KOPT-K1 (cell line): ENCODE measurements around the gene USP15.
"Not testable (repeated sequence)": the region's sequence is repeated elsewhere in the genome, so short reads cannot be mapped to it uniquely, and the experiment has no call there.

Experiments used
- H3K27ac ChIP-seq: fragments of 200-600 bp; sonication (generic); 2 replicates; pipeline ENCODE4 v1.5.1; 2016; ENCODE audit warnings: antibody characterized with exemption, mild to moderate bottlenecking, low read depth, low read length; ENCODE audit not compliant: poor library complexity, severe bottlenecking
- H3K36me3 ChIP-seq: fragments of 200-600 bp; sonication (generic); 2 replicates; pipeline ENCODE4 v1.5.1; 2017; ENCODE audit warnings: antibody characterized with exemption, mild to moderate bottlenecking, low read length, moderate library complexity; ENCODE audit not compliant: insufficient read depth
- H3K9me3 ChIP-seq: fragments of 200-600 bp; sonication (generic); 2 replicates; pipeline ENCODE4 v1.5.1; 2017; ENCODE audit warnings: antibody characterized with exemption, low read length, mild to moderate bottlenecking; ENCODE audit not compliant: insufficient read depth, poor library complexity, severe bottlenecking

USP15 gene

GRCh38 chr12:62345667-62346066, 85.5 kb downstream of the USP15 start:
- H3K27ac ChIP-seq = no peak overlapping the region
- H3K36me3 ChIP-seq = peaks cover 77% of the 10 kb centered on the region
- H3K9me3 ChIP-seq = peaks cover 53% of the 10 kb centered on the region

- peaks cover 77% of the 10 kb centered on the region for H3K36me3 ChIP-seq
- no peak overlapping the region for H3K27ac ChIP-seq
- H3K9me3 ChIP-seq = peaks cover 41% of the 10 kb centered on the region
Measured at GRCh38 chr12:62346817-62347216, 86.6 kb downstream of the USP15 start.

DNA sequence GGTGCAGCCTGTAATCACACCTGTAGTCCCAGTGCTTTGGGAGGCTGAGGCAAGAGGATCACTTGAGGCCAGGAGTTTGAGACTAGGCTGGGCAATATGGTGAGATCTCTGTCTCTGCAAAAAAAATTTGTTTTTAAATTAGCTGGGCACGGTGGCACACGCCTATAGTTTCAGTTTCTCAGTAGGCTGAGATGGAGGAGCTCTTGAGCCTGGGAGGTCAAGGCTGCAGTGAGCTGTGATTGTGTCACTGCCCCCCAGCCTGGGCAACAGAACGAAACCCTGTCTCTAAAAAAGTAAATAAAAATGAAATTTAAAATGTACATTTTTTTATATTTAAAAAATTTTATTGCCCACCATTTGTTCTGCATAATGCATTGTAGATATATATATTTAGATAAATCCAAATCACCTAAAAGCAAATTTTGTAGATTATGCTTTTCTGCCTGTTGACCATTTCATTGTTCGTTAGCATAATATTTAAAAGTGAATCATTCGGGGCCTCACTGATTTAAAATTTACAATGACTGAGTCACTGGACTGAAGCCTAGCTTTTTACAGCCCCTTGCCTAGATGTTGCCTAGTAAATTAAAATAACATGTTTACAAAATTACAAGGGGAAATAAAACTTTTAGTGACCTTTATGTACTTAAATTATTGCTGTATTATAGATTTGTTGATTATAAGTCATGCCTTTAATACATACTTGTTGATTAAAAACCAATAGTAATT, 87.9 kb downstream of the USP15 start:
- Histone ChIP-seq H3K36me3 (peaks cover 69% of the 10 kb centered on the region), H3K9me3 (peaks cover 29% of the 10 kb centered on the region), H3K27ac (no peak overlapping the region)

DNA sequence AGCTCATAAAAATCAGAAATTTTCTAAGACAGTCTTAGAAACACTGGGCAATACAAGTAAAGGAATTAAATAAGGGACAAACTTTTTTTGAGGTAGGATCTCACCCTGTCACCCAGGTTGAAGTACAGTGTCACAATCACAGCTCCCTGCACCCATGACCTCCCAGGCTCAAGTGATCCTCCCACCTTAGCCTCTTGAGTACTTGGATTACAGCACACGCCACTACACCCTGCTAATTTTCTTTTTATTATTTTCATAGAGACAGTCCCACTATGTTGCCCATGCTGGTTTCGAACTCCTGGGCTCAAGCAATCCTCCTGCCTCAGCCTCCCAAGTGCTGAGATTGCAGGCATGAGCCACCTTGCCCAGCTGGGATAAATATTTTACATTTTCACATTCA, 90.3 kb downstream of the USP15 start:
- Histone ChIP-seq H3K9me3 (peaks cover 4% of the 10 kb centered on the region), H3K36me3 (peaks cover 65% of the 10 kb centered on the region), H3K27ac (no peak overlapping the region)

DNA sequence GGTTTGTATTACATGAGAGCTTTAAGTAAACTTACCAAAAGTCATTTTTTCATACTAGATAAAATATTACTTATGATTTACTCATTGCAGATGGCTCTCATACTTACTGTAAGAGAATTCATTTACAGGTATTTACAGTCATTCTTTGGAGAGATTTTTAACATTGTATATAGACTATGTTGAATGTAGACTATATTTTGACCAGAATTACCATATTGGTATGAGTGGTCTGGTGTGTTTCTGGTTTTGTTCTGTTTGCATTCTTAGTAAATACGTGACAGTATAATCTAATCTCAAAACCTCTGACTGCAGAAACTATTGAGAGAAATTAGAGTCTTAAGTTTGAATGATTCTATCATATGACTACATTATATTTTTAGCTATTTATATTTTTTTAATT, 91.1 kb downstream of the USP15 start:
- Histone ChIP-seq H3K36me3 (peaks cover 68% of the 10 kb centered on the region), H3K27ac (no peak overlapping the region), H3K9me3 (no peaks in the 10 kb centered on the region)

- H3K27ac ChIP-seq = no peak overlapping the region
- peaks cover 94% of the 10 kb centered on the region for H3K36me3 ChIP-seq
- peaks cover 30% of the 10 kb centered on the region for H3K9me3 ChIP-seq
Measured at GRCh38 chr12:62361048-62361447, 100.8 kb downstream of the USP15 start.

- Histone ChIP-seq H3K36me3 (peaks cover 76% of the 10 kb centered on the region), H3K9me3 (peaks cover 33% of the 10 kb centered on the region), H3K27ac (no peak overlapping the region)
Measured at GRCh38 chr12:62363506-62363905, 103.3 kb downstream of the USP15 start.

GRCh38 chr12:62364697-62365096, 104.5 kb downstream of the USP15 start:
- peaks cover 33% of the 10 kb centered on the region for H3K9me3 ChIP-seq
- H3K27ac ChIP-seq = not testable (repeated sequence)
- H3K36me3 ChIP-seq = peaks cover 76% of the 10 kb centered on the region

DNA sequence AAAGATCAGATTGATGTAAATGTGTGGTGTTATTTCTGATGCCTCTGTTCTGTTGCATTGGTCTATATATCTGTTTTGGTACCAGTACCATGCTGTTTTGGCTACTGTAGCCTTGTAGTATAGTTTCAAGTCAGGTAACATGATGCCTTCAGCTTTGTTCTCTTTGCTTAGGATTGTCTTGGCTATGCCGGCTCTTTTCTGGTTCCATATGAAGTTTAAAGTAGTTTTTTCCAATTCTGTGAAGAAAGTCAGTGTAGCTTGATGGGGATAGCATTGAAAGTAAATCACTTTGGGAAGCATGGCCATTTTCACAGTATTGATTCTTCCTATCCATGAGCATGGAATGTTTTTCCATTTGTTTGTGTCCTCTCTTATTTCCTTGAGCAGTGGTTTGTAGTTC, 105.6 kb downstream of the USP15 start:
- peaks cover 33% of the 10 kb centered on the region for H3K9me3 ChIP-seq
- H3K27ac ChIP-seq = not testable (repeated sequence)
- peaks cover 79% of the 10 kb centered on the region for H3K36me3 ChIP-seq

DNA sequence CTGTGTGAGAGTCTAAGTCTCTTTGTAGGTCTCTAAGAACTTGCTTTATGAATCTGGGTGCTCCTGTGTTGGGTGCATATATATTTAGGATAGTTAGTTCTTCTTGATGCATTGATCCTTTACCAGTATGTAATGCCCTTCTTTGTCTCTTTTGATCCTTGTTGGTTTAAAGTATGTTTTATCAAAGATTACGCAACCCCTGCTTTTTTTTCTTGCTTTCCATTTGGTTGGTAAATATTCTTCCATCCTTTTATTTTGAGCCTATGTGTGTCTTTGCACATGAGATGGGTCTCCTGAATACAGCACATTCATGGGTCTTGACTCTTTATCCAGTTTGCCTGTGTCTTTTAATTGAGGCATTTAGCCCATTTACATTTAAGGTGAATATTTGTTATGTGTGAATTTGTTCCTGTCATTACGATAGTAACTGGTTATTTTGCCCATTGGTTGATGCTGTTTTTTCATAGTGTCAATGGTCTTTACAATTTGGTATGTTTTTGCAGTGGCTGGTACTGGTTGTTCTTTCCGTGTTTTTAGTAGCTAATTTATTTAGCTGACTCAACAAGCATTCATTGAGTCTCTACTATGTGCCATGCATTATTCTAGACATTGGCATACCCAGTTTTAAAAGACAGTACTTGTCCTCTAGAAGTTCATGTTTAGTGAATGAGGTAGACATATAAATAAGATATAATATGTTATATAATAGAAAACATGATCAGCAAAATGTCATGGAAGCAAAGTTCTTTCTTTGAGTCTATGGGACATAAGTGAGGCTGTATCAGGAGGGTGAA, 108.4 kb downstream of the USP15 start:
- not testable (repeated sequence) for H3K27ac ChIP-seq
- peaks cover 26% of the 10 kb centered on the region for H3K9me3 ChIP-seq
- peaks cover 61% of the 10 kb centered on the region for H3K36me3 ChIP-seq

GRCh38 chr12:62370189-62370588, 110.0 kb downstream of the USP15 start:
- Histone ChIP-seq H3K36me3 (peaks cover 56% of the 10 kb centered on the region), H3K27ac (no peak overlapping the region), H3K9me3 (peaks cover 11% of the 10 kb centered on the region)

- no peak overlapping the region for H3K27ac ChIP-seq
- H3K9me3 ChIP-seq = no peaks in the 10 kb centered on the region
- H3K36me3 ChIP-seq = peaks cover 57% of the 10 kb centered on the region
Measured at GRCh38 chr12:62371661-62372060, 111.5 kb downstream of the USP15 start.

- no peaks in the 10 kb centered on the region for H3K9me3 ChIP-seq
- H3K36me3 ChIP-seq = peaks cover 58% of the 10 kb centered on the region
- H3K27ac ChIP-seq = no peak overlapping the region
Measured at GRCh38 chr12:62372134-62372533, 111.9 kb downstream of the USP15 start.

DNA sequence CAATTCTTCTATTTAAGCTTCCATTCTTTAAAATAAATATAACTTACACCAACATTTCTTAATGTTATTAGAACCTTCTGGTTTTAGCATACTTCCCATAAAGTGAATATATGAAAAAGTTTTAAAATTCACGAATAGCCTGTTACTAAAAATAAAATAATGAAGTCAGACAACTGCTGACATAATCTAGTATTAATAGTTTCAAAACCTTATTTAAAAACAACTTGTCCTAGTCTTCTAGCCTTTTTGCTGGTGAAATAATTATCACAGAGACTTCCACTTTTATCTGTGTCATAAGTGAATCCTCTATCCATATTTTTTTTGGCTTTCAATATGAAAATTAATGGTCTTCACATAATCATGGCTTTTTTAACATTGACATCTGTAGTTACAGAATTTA, 112.6 kb downstream of the USP15 start:
- Histone ChIP-seq H3K9me3 (no peaks in the 10 kb centered on the region), H3K36me3 (peaks cover 65% of the 10 kb centered on the region), H3K27ac (no peak overlapping the region)

DNA sequence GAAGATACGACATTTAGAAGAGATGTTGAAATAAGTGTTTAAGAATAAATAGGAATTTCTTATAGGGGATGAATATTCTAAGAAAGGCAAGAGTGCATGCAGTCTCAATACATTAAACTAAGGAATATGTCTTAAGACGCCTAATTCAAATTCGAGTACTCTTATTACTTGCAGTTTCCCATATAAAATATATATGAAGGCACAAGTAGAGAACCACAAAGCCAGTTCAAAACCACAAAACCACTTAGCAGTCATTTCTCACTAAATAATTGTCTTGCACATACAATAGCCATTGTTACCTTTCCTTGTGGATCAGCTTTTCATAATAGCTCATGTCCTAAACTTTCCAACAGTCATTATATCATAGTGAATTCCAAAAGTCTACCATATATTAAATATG, 115.4 kb downstream of the USP15 start:
- H3K36me3 ChIP-seq = peaks cover 60% of the 10 kb centered on the region
- no peak overlapping the region for H3K27ac ChIP-seq
- H3K9me3 ChIP-seq = no peaks in the 10 kb centered on the region
